DND-41 (cell line): ENCODE data around the gene NAA60.
"Not testable (repeated sequence)": the region's sequence is repeated elsewhere in the genome, so short reads cannot be mapped to it uniquely, and the experiment has no call there.

Experiments used
- ATAC-seq: fragments of 200-7000 bp; cut with Tn5 transposase; 3 replicates; pipeline ENCODE4 v1.9.1; 2021; ENCODE audit warnings: low read depth; ENCODE audit not compliant: insufficient read depth
- DNase-seq: peaks from one replicate; pipeline ENCODE4 v3.0.0-alpha.2; 2020
- H2AFZ ChIP-seq: 2 replicates; pipeline ENCODE4 v1.6.0; 2012; ENCODE audit warnings: low read depth, low read length
- H3K27ac ChIP-seq: 2 replicates; pipeline ENCODE4 v1.5.1; 2012; ENCODE audit warnings: low read length, inconsistent platforms
- H3K27me3 ChIP-seq: fragments of 200-600 bp; sonication (generic); 2 replicates; pipeline ENCODE4 v1.6.0; 2012; ENCODE audit warnings: low read length, mild to moderate bottlenecking, inconsistent platforms; ENCODE audit not compliant: insufficient read depth, poor library complexity
- H3K36me3 ChIP-seq: 2 replicates; pipeline ENCODE4 v1.5.1; 2012; ENCODE audit warnings: low read length, inconsistent platforms; ENCODE audit not compliant: insufficient read depth
- H3K4me1 ChIP-seq: 2 replicates; pipeline ENCODE4 v1.5.1; 2012; ENCODE audit warnings: mild to moderate bottlenecking, low read length; ENCODE audit not compliant: insufficient read depth
- H3K4me2 ChIP-seq: 2 replicates; pipeline ENCODE4 v1.6.0; 2012; ENCODE audit warnings: mild to moderate bottlenecking, moderate library complexity, low read length, inconsistent platforms; ENCODE audit not compliant: insufficient read depth
- H3K4me3 ChIP-seq, 2 experiments: fragments of 200-600 bp in 1 of 2; shearing (Covaris generic) in 1 of 2; 2 replicates each; pipeline ENCODE4 v1.5.1; 2012 to 2016; ENCODE audit warnings: inconsistent platforms in 2 of 2, low read length in 2 of 2, mild to moderate bottlenecking in 2 of 2, low read depth in 1 of 2, moderate library complexity in 1 of 2
- H3K79me2 ChIP-seq: 2 replicates; pipeline ENCODE4 v1.6.0; 2012; ENCODE audit warnings: low read length, inconsistent platforms; ENCODE audit not compliant: insufficient read depth
- H3K9ac ChIP-seq: 2 replicates; pipeline ENCODE4 v1.6.0; 2012; ENCODE audit warnings: low read depth, mild to moderate bottlenecking, inconsistent platforms, low read length, moderate library complexity
- H3K9me3 ChIP-seq: 2 replicates; pipeline ENCODE4 v1.5.1; 2012; ENCODE audit warnings: low read length, moderate library complexity, mild to moderate bottlenecking, inconsistent platforms; ENCODE audit not compliant: insufficient read depth, severe bottlenecking
- H4K20me1 ChIP-seq: 2 replicates; pipeline ENCODE4 v1.6.0; 2012; ENCODE audit warnings: low read length; ENCODE audit not compliant: insufficient read depth
- CTCF ChIP-seq: IDR thresholded peaks from 2 replicates; pipeline ENCODE4 v1.5.1; 2012; ENCODE audit warnings: borderline replicate concordance, low read length, moderate library complexity, mild to moderate bottlenecking; ENCODE audit not compliant: poor library complexity, severe bottlenecking; ENCODE audit errors: extremely low read depth
- EZH2 ChIP-seq: IDR thresholded peaks from 3 replicates; pipeline ENCODE4 v1.6.1; 2012; ENCODE audit warnings: borderline replicate concordance, low read depth, mild to moderate bottlenecking, moderate library complexity, low read length, inconsistent platforms; ENCODE audit not compliant: severe bottlenecking

NAA60 gene

GRCh38 chr16:3525951-3526350, 82.5 kb downstream of the NAA60 start:
- ATAC-seq: no peak
- Histone ChIP-seq H3K9ac (no peak overlapping the region), H2AFZ (no peak overlapping the region), H3K4me1 (no peaks in the 10 kb centered on the region), H3K27ac (no peak overlapping the region), H3K4me2 (no peak overlapping the region), H3K27me3 (no peaks in the 10 kb centered on the region), H4K20me1 (no peaks in the 10 kb centered on the region), H3K4me3 (no peak overlapping the region), H3K9me3 (no peaks in the 10 kb centered on the region), H3K79me2 (no peaks in the 10 kb centered on the region), H3K36me3 (peaks cover 37% of the 10 kb centered on the region; the same call in 1 of the 2 replicates)
- DNase-seq: no peak
- TF ChIP-seq EZH2 (no peak), CTCF (no peak)

GRCh38 chr16:3527216-3527829, 83.8 kb downstream of the NAA60 start:
- H3K4me1 ChIP-seq, H3K4me3 ChIP-seq, H3K79me2 ChIP-seq, H2AFZ ChIP-seq, H3K27ac ChIP-seq, H3K27me3 ChIP-seq, H4K20me1 ChIP-seq, H3K9me3 ChIP-seq, H3K4me2 ChIP-seq, ATAC-seq, H3K9ac ChIP-seq: not testable (repeated sequence)
- peak; percentile 60 for TF ChIP-seq CTCF
- peaks cover 38% of the 10 kb centered on the region; the same call in 1 of the 2 replicates for H3K36me3 ChIP-seq
- DNase-seq: peak; percentile 53

- TF ChIP-seq EZH2: no peak
- ATAC-seq: no peak
- no peak overlapping the region for H3K9ac ChIP-seq
- H3K9me3 ChIP-seq: no peaks in the 10 kb centered on the region
- no peaks in the 10 kb centered on the region for H4K20me1 ChIP-seq
- H3K4me2 ChIP-seq: no peak overlapping the region
- H3K27ac ChIP-seq: no peak overlapping the region
- H3K79me2 ChIP-seq: no peaks in the 10 kb centered on the region
- no peak for DNase-seq
- H3K36me3 ChIP-seq: peaks cover 36% of the 10 kb centered on the region
- no peaks in the 10 kb centered on the region for H3K27me3 ChIP-seq
- H2AFZ ChIP-seq: no peak overlapping the region
- no peak overlapping the region for H3K4me3 ChIP-seq
- no peaks in the 10 kb centered on the region for H3K4me1 ChIP-seq
Measured at GRCh38 chr16:3528406-3528805, 84.9 kb downstream of the NAA60 start.

- H3K9me3 ChIP-seq: no peaks in the 10 kb centered on the region
- ATAC-seq (no peak), DNase-seq (no peak)
- TF ChIP-seq EZH2: no peak
- TF ChIP-seq CTCF: no peak
- H4K20me1 ChIP-seq: no peaks in the 10 kb centered on the region
- H3K4me2 ChIP-seq: no peak overlapping the region
- H3K9ac ChIP-seq: no peak overlapping the region
- no peaks in the 10 kb centered on the region for H3K27me3 ChIP-seq
- no peak overlapping the region for H3K4me3 ChIP-seq
- no peak overlapping the region for H2AFZ ChIP-seq
- no peaks in the 10 kb centered on the region for H3K79me2 ChIP-seq
- no peaks in the 10 kb centered on the region for H3K4me1 ChIP-seq
- peaks cover 37% of the 10 kb centered on the region for H3K36me3 ChIP-seq
- H3K27ac ChIP-seq: no peak overlapping the region
Measured at GRCh38 chr16:3529175-3529574, 85.7 kb downstream of the NAA60 start.
